ENCODE data around the gene TMEM200B.
"Not testable (repeated sequence)": the region's sequence is repeated elsewhere in the genome, so short reads cannot be mapped to it uniquely, and the experiment has no call there.

The TMEM200B gene

GRCh38 chr1:29083317-29084195 lies 40.1 kb downstream of the TMEM200B start:
- no peak for TF ChIP-seq CTCF (IDR thresholded peaks at IDR 0.05; ENCODE audit: low read depth, low read length)
- in situ Hi-C loops (cut with HindIII; ENCODE audit: low sequenced_read_pairs): no loop called here
- H3K4me3 ChIP-seq (ENCODE audit: low read depth, low read length): no peak overlapping the region
- DNase-seq (ENCODE audit: low read depth, low spot score): no peak

- in situ Hi-C loops (cut with HindIII; ENCODE audit: low sequenced_read_pairs): no loop called here
- no peak for TF ChIP-seq CTCF (IDR thresholded peaks at IDR 0.05; ENCODE audit: low read depth, low read length)
- DNase-seq (ENCODE audit: low read depth, low spot score): no peak
- no peak overlapping the region for H3K4me3 ChIP-seq (ENCODE audit: low read depth, low read length)
Measured at GRCh38 chr1:29082519-29082918, 41.2 kb downstream of the TMEM200B start.

GRCh38 chr1:29081201-29081600 lies 42.5 kb downstream of the TMEM200B start:
- in situ Hi-C loops (cut with HindIII; ENCODE audit: low sequenced_read_pairs): no loop called here
- no peak for DNase-seq (ENCODE audit: low read depth, low spot score)
- TF ChIP-seq CTCF (IDR thresholded peaks at IDR 0.05; ENCODE audit: low read depth, low read length): no peak
- no peak overlapping the region for H3K4me3 ChIP-seq (ENCODE audit: low read depth, low read length)

GRCh38 chr1:29079916-29080629 lies 43.6 kb downstream of the TMEM200B start:
- in situ Hi-C loops (cut with HindIII; ENCODE audit: low sequenced_read_pairs); H3K4me3 ChIP-seq (ENCODE audit: low read depth, low read length); DNase-seq (ENCODE audit: low read depth, low spot score): not testable (repeated sequence)

- no peak overlapping the region for H3K4me3 ChIP-seq (ENCODE audit: low read depth, low read length)
- DNase-seq (ENCODE audit: low read depth, low spot score): no peak
- no peak for TF ChIP-seq CTCF (IDR thresholded peaks at IDR 0.05; ENCODE audit: low read depth, low read length)
- in situ Hi-C loops (cut with HindIII; ENCODE audit: low sequenced_read_pairs): no loop called here
Measured at GRCh38 chr1:29077155-29077554, 46.5 kb downstream of the TMEM200B start.

All from astrocyte of the spinal cord (primary cell).